WTC11 (cell line): ENCODE measurements around the gene STXBP5.

Experiments used
- CREM ChIP-seq: sonication (generic); formaldehyde crosslinking; IDR thresholded peaks from 2 replicates; pipeline ENCODE4 v1.8.1; 2022; ENCODE audit warnings: mild to moderate bottlenecking, missing genetic modification reagents, moderate library complexity
- CTCF ChIP-seq: fragments of 200-600 bp; IDR thresholded peaks from 2 replicates; pipeline ENCODE4 v1.8.0; 2022; ENCODE audit warnings: antibody characterized with exemption
- E2F1 ChIP-seq: sonication (generic); formaldehyde crosslinking; IDR thresholded peaks from 2 replicates; pipeline ENCODE4 v1.8.0; 2022; ENCODE audit warnings: mild to moderate bottlenecking, missing genetic modification reagents
- ETV6 ChIP-seq: sonication (generic); formaldehyde crosslinking; IDR thresholded peaks from 2 replicates; pipeline ENCODE4 v1.8.1; 2022; ENCODE audit warnings: mild to moderate bottlenecking, missing genetic modification reagents
- FOXJ3 ChIP-seq: sonication (generic); formaldehyde crosslinking; IDR thresholded peaks from 2 replicates; pipeline ENCODE4 v1.9.0; 2021; ENCODE audit warnings: missing genetic modification reagents, mild to moderate bottlenecking, borderline replicate concordance
- HMGXB4 ChIP-seq: sonication (generic); formaldehyde crosslinking; IDR thresholded peaks from 2 replicates; pipeline ENCODE4 v1.8.1; 2023; ENCODE audit warnings: mild to moderate bottlenecking, moderate library complexity, missing genetic modification reagents
- MAX ChIP-seq: sonication (generic); formaldehyde crosslinking; IDR thresholded peaks from 2 replicates; pipeline ENCODE4 v1.8.0; 2022; ENCODE audit warnings: mild to moderate bottlenecking, missing genetic modification reagents
- NFE2L1 ChIP-seq: sonication (generic); formaldehyde crosslinking; IDR thresholded peaks from 2 replicates; pipeline ENCODE4 v1.8.1; 2023; ENCODE audit warnings: missing genetic modification reagents
- NR3C1 ChIP-seq: sonication (generic); formaldehyde crosslinking; conservative IDR thresholded peaks from 2 replicates; pipeline ENCODE4 v1.8.1; 2023; ENCODE audit warnings: low read depth, mild to moderate bottlenecking, missing genetic modification reagents
- PRRX2 ChIP-seq: fragments of 250-450 bp; sonication (Bioruptor Pico); IDR thresholded peaks from 2 replicates; pipeline ENCODE4 v1.8.0; 2021; ENCODE audit warnings: mild to moderate bottlenecking
- ZNF138 ChIP-seq: sonication (generic); formaldehyde crosslinking; conservative IDR thresholded peaks from 2 replicates; pipeline ENCODE4 v1.8.1; 2022; ENCODE audit warnings: mild to moderate bottlenecking, moderate library complexity, missing genetic modification reagents
- ZNF317 ChIP-seq: sonication (generic); formaldehyde crosslinking; IDR thresholded peaks from 2 replicates; pipeline ENCODE4 v1.8.1; 2023; ENCODE audit warnings: low read depth, mild to moderate bottlenecking, moderate library complexity, missing genetic modification reagents, borderline replicate concordance
- ZNF532 ChIP-seq: fragments of 250-450 bp; sonication (Bioruptor Pico); IDR thresholded peaks from 2 replicates; pipeline ENCODE4 v1.9.0; 2021; ENCODE audit warnings: mild to moderate bottlenecking, borderline replicate concordance

- TF ChIP-seq CTCF (no peak), FOXJ3 (CRISPR knock-in tag) (no peak), HMGXB4 (CRISPR knock-in tag) (no peak), ZNF138 (CRISPR knock-in tag) (no peak), NFE2L1 (CRISPR knock-in tag) (no peak), MAX (CRISPR knock-in tag) (no peak), CREM (CRISPR knock-in tag) (no peak), NR3C1 (CRISPR knock-in tag) (no peak), ZNF317 (CRISPR knock-in tag) (no peak), E2F1 (CRISPR knock-in tag) (no peak), ETV6 (CRISPR knock-in tag) (no peak), PRRX2 (CRISPR knock-in tag) (no peak), ZNF532 (CRISPR knock-in tag) (no peak)
Observed at GRCh38 chr6:147257760-147258159, 53.5 kb downstream of the STXBP5 start.
